Measurements from ENCODE around the gene RNASE13.

DNA sequence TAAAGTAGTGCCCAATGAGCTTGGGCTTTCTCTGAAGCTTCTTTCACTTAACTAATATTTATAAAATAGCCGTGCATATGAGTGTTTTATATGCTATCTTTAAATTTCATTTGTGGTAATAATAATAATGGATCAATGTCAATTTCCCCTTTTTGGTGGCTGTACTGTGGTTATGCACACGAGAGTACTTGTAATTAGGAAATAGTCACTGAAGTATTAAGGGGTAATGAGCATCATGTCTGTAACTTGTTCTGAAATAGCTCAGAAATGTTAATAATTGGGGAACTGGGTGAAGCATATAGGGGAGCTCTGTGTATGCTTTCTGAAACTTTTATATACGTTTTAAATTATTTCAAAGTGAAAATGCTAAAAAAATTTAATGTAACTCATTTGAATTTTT is 16.0 kb upstream of the RNASE13 start:
- TF ChIP-seq FOXJ3 (CRISPR knock-in tag; IDR thresholded peaks at IDR 0.05) (no peak), NRF1 (IDR thresholded peaks at IDR 0.05; ENCODE audit: low read depth, low read length) (no peak), FOSL2 (IDR thresholded peaks at IDR 0.05; ENCODE audit: borderline replicate concordance, low read depth) (no peak), POLR2AphosphoS5 (IDR thresholded peaks at IDR 0.05; ENCODE audit: low read depth, low read length) (no peak), EP300 (IDR thresholded peaks at IDR 0.05; ENCODE audit: borderline replicate concordance in 1 of 2, low read depth in 1 of 2, low read length in 1 of 2) (no peak)
- TF ChIP-seq, protein P1, sequence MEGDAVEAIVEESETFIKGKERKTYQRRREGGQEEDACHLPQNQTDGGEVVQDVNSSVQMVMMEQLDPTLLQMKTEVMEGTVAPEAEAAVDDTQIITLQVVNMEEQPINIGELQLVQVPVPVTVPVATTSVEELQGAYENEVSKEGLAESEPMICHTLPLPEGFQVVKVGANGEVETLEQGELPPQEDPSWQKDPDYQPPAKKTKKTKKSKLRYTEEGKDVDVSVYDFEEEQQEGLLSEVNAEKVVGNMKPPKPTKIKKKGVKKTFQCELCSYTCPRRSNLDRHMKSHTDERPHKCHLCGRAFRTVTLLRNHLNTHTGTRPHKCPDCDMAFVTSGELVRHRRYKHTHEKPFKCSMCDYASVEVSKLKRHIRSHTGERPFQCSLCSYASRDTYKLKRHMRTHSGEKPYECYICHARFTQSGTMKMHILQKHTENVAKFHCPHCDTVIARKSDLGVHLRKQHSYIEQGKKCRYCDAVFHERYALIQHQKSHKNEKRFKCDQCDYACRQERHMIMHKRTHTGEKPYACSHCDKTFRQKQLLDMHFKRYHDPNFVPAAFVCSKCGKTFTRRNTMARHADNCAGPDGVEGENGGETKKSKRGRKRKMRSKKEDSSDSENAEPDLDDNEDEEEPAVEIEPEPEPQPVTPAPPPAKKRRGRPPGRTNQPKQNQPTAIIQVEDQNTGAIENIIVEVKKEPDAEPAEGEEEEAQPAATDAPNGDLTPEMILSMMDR (IDR thresholded peaks at IDR 0.05) = no peak
